ENCODE measurements around the gene PCF11.
A peak's percentile ranks its signal among the peaks of the same experiment; 100 is the strongest.
"Not testable (repeated sequence)": the region's sequence is repeated elsewhere in the genome, so short reads cannot be mapped to it uniquely, and the experiment has no call there.

The PCF11 gene

GRCh38 chr11:83195649-83196048 lies 38.7 kb downstream of the PCF11 start:
- no peak overlapping the region for H3K4me3 ChIP-seq (ENCODE audit: control insufficient read depth, low read depth, low read length)
- TF ChIP-seq, protein P1, sequence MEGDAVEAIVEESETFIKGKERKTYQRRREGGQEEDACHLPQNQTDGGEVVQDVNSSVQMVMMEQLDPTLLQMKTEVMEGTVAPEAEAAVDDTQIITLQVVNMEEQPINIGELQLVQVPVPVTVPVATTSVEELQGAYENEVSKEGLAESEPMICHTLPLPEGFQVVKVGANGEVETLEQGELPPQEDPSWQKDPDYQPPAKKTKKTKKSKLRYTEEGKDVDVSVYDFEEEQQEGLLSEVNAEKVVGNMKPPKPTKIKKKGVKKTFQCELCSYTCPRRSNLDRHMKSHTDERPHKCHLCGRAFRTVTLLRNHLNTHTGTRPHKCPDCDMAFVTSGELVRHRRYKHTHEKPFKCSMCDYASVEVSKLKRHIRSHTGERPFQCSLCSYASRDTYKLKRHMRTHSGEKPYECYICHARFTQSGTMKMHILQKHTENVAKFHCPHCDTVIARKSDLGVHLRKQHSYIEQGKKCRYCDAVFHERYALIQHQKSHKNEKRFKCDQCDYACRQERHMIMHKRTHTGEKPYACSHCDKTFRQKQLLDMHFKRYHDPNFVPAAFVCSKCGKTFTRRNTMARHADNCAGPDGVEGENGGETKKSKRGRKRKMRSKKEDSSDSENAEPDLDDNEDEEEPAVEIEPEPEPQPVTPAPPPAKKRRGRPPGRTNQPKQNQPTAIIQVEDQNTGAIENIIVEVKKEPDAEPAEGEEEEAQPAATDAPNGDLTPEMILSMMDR (IDR thresholded peaks at IDR 0.05; ENCODE audit: control insufficient read depth, insufficient read depth, low read depth, low read length, missing control alignments) = no peak
- no peak for DNase-seq (ENCODE audit: low read depth)

DNA sequence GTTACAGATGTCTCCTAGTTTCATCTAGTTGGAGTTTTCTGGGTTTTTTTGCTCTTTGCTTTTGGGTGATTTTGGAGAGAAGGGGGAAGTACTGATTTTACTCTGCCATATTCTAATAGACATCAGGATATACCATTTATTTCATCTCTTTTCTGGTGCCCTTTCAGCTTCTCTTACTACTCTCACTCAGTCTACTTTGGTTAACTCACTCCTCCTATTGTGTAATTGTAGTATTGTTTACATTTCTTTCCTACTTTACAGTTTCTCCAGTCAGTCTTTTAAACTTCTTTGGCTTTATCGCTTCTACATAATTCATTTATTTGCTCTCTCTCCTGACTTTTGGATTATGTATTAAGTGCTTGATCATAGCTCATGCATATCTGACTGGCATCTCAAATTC lies 43.1 kb downstream of the PCF11 start:
- no peak for DNase-seq (ENCODE audit: low read depth)
- no peak overlapping the region for H3K4me3 ChIP-seq (ENCODE audit: control insufficient read depth, low read depth, low read length)
- TF ChIP-seq, protein P1 (IDR thresholded peaks at IDR 0.05; ENCODE audit: control insufficient read depth, insufficient read depth, low read depth, low read length, missing control alignments) = no peak

GRCh38 chr11:83205608-83206185 lies 48.8 kb downstream of the PCF11 start:
- DNase-seq (ENCODE audit: low read depth) = no peak
- TF ChIP-seq, protein P1 (IDR thresholded peaks at IDR 0.05; ENCODE audit: control insufficient read depth, insufficient read depth, low read depth, low read length, missing control alignments) = no peak
- H3K4me3 ChIP-seq (ENCODE audit: control insufficient read depth, low read depth, low read length) = no peak overlapping the region

DNA sequence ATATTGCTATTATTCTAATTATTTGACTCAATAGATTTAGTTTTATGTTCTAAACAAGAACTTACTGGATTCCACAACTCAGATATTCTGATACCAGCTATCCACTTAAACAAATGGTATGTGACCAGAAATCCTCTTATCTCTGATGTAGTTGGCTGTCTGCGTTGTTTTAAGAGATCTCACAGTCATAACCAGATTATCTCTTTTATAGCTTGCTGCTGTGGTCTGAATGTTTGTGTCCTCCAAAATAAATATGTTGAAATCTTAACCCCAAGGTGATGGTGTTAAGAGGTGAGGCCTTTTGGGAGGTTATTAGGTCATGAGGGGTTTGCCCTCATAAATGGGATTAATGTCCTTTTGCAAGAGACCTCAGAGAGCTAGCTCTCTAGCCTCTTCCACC lies 49.3 kb downstream of the PCF11 start:
- no peak for DNase-seq (ENCODE audit: low read depth)
- H3K4me3 ChIP-seq (ENCODE audit: control insufficient read depth, low read depth, low read length) = no peak overlapping the region
- TF ChIP-seq, protein P1 (IDR thresholded peaks at IDR 0.05; ENCODE audit: control insufficient read depth, insufficient read depth, low read depth, low read length, missing control alignments) = no peak

DNA sequence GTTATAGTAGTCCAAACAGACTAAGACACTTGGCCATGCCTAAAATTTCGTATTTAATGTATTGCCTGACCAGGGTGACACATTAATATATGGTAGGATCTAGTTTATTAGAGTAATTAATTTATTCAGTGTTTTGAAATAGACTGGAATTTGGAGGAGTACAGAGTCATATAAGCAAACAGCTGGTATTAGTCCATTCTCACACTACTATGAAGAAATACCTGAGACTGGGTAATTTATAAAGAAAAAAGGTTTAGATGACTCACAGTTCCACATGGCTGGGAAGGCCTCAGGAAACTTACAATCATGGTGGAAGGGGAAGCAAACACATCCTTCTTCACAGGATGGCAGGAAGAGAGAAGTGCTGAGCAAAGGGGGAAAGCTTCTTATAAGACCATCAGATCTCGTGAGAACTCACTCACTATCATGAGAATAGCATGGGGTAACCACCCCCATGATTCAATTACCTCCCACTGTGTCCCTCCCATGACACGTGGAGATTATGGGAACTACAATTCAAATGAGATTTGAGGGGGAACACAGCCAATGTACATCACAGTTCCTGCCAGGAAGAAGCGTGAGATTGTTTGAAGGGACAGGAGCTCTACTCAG lies 49.9 kb downstream of the PCF11 start:
- H3K4me3 ChIP-seq (ENCODE audit: control insufficient read depth, low read depth, low read length); DNase-seq (ENCODE audit: low read depth): not testable (repeated sequence)

GRCh38 chr11:83219095-83219494 lies 62.2 kb downstream of the PCF11 start:
- DNase-seq (ENCODE audit: low read depth) = no peak
- TF ChIP-seq, protein P1 (IDR thresholded peaks at IDR 0.05; ENCODE audit: control insufficient read depth, insufficient read depth, low read depth, low read length, missing control alignments) = peak; percentile 24
- H3K4me3 ChIP-seq (ENCODE audit: control insufficient read depth, low read depth, low read length) = no peak overlapping the region

GRCh38 chr11:83220260-83220659 lies 63.3 kb downstream of the PCF11 start:
- TF ChIP-seq, protein P1 (IDR thresholded peaks at IDR 0.05; ENCODE audit: control insufficient read depth, insufficient read depth, low read depth, low read length, missing control alignments) = no peak
- no peak for DNase-seq (ENCODE audit: low read depth)
- no peak overlapping the region for H3K4me3 ChIP-seq (ENCODE audit: control insufficient read depth, low read depth, low read length)
